HG02840 (cell line): Measurements from ENCODE around the gene PGM2L1.
"Not testable (repeated sequence)": the region's sequence is repeated elsewhere in the genome, so short reads cannot be mapped to it uniquely, and the experiment has no call there.

ENCODE experiments used
- ATAC-seq: cut with Tn5 transposase; IDR thresholded peaks from one replicate; pipeline ENCODE4 v1.9.1; 2021; ENCODE audit warnings: mild to moderate bottlenecking, moderate library complexity, moderate number of reproducible peaks; ENCODE audit not compliant: unreplicated experiment, low FRiP score

Gene PGM2L1

DNA sequence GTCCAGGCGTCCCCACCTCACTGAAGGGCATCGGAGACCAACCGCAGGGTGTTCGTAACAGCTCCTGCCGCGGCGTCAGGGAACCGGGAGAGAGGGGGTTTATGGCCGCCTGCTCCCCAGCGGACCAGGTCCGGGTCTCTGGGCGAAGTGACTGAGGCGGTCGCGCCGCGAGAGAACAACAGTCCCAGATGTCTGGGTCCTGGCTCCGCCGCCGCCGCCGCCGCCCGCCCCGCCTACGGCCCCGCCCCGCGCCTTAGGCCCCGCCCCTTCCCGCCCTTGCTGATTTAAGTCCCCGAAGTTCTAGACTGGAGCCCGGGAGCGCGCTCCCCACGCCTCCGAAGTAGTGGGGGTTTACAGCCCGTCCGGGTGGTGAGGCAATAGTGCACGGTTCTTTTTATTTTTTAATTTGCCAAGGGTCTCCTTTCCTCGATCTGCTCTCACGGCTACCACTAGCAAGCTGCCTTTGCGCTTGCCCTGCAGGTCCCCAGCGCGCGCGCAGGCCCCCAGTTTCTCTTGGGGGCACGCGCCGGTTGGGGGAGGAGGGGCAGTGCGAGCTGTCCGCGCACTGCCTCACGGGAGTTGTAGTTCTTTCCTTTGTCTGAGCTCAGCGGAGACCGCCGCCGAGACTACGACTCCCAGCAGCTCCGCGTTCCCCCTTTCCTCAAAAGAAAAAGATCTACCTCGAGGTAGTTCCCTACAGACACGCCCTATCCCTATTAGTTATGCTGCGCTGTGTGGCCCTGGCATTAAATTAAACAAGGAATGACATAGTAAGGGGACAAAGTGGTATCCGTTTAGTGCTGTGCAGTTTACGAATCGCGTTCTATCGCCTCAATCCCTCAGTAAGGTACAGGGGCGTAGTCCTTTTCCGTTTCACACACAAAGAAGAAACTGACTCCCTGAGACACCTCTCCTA lies at the start of gene PGM2L1:
Gene PGM2L1, minus strand, starts transcription at position 190 of the 916 bp plus-strand sequence. CDS start 272 bp downstream, outside the sequence.
- ATAC-seq = peak; percentile 84

GRCh38 chr11:74447720-74448119 lies 49.5 kb upstream of the PGM2L1 start:
- ATAC-seq = no peak

- ATAC-seq = no peak
Observed at GRCh38 chr11:74446532-74446938, 48.3 kb upstream of the PGM2L1 start.

GRCh38 chr11:74444173-74444826 lies 46.1 kb upstream of the PGM2L1 start:
- ATAC-seq = no peak

DNA sequence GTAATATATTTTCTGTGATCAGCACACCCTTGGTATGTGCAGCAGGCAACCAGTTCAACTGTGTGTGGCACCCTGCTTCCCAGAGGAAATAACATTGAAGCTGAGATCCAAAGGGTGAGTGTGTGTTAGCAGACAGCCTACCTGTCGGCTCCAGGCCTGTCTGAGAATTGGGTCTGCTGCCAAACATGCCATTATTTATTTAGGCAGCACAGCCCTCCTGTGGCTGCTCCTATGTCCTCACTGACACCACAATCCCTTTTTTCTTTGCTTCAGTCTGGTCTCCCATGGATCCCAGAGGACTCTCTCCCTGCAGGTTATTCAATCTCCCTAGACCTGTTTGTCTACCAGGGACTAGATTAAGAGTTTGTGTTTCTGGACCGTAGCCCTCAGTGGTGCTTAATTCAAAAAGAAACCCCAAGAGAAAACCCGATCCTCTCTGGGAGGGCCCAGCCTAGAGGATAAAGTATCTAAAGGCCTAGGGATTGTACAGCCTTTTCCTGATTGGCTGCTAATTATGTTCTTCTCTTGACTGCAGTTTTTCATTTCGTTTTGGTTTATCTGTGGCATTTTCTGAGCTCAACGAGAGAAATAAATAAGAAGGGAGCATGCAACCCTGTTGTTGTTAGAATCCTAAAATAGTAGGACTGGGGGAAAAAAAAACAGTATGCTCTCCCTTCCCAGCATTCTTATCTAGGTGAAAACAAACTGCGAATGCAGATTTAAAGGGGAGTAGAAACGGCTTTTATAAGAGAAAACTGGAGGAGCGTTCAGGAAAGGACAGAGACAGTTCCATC lies 45.0 kb upstream of the PGM2L1 start:
- no peak for ATAC-seq

- no peak for ATAC-seq
Observed at GRCh38 chr11:74442636-74443035, 44.4 kb upstream of the PGM2L1 start.

- no peak for ATAC-seq
Observed at GRCh38 chr11:74438681-74439080, 40.4 kb upstream of the PGM2L1 start.

DNA sequence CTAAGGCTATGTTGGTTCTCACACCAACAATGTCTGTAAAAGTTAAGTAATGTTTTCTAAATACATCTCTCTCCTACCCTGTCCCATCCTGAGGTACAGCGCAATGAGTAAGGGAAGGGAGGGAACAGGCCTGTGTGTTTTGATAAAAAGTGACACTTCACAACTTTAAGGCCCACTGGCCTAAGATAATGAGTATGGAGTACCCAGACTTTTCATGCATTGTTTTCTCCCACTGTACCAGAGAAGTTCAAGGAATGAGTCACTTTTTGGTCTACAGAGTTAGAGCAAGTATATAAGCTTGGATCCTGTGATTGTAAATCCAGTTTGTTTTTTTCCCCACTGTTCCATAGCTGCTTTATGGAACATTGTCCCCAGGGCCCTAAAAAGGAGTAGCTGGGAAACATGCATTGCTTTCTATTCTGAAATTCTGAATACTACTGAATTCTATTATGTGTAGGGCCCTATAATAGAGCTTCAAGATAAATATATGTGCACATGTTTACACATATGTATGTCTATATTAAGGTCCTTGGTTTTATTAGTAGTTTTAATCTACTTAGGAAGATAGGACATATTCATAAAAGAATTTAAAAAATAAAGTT lies 39.3 kb upstream of the PGM2L1 start:
- ATAC-seq = no peak

DNA sequence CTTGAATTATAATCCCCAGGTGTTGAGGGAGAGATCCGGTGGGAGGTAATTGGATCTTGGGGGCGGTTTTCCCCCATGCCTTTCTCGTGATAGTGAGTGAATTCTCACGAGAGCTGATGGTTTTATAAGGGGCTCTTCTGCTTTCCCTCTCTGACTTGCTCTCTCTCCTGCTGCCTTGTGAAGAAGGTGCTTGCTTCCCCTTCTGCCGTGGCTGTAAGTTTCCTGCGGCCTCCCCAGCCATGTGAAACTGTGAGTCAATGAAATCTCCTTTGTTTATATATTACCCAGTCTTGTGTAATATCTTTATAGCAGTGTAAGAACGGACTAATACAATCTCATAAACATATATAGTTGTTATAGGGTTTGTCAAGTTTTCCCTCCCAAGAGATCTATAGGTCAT lies 36.3 kb upstream of the PGM2L1 start:
- ATAC-seq = no peak

GRCh38 chr11:74429205-74429604 lies 31.0 kb upstream of the PGM2L1 start:
- ATAC-seq = no peak

GRCh38 chr11:74427384-74427886 lies 29.2 kb upstream of the PGM2L1 start:
- ATAC-seq = no peak

GRCh38 chr11:74425100-74425499 lies 26.9 kb upstream of the PGM2L1 start:
- no peak for ATAC-seq

GRCh38 chr11:74418509-74418895 lies 20.3 kb upstream of the PGM2L1 start:
- no peak for ATAC-seq

- no peak for ATAC-seq
Observed at GRCh38 chr11:74417860-74418508, 19.8 kb upstream of the PGM2L1 start.

- ATAC-seq = no peak
Observed at GRCh38 chr11:74417379-74417804, 19.2 kb upstream of the PGM2L1 start.

DNA sequence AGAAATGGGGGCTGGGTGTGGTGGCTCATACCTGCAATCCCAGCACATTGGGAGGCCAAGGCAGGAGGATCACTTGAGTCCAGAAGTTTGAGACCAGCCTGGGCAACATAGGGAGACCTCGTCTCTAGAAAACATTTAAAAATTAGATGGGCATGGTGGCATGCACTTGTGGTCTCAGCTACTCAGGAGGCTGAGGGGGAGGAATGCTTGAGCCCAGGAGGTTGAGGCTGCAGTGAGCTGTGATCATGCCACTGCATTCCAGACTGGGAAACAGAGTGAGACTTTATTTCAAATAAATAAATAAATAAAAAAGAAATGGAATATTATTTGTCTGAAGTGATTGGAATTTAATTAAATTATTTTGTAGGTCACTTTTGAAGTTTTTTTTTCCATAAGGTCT lies 18.7 kb upstream of the PGM2L1 start:
- not testable (repeated sequence) for ATAC-seq

DNA sequence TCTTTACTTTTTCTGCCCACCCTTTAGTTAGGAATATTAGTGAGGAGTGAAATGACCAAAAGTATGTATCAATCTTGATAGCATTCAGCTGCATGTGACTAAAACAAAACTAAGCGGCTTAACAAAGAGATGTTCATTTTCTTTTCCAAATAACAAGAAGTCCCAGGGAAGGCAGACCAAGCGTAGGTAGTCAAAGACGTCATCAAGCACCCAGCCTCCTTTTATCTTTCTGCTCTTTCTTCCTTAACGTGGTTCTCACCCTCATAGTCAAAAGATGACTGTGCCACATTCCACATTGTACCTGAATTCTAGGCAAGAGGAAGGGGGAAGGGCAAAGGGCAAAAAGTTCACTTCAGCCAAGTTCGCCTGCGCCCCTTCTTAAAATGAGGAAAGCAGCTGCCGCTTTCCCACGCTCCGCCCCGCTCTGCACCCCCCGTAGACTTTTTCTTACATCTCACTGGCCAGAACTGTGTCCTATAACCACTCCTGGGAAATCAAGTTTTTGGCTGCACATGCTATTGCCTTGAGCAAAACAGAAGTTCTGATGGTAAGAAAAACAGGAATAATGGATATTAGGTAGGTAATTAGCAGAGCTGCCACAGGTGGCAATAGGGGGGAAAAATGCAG lies 14.6 kb upstream of the PGM2L1 start:
- no peak for ATAC-seq

DNA sequence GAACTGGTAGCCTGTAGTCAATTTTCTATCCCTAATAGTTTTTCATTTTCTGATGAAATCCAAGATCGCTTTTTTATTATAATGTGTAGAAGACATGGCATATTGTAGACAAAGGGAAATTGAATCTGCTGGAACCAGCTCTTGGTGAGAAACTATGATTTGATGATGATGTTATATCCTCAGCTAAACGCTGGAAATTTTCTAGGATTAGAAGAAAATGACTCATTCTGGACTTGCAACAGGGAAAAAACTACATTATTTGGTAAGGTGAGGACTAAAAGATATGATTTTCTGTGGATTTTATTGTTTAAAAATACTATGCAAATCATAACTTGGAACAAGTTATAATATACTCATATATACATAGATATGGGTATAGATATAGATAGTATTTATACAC lies 14.1 kb upstream of the PGM2L1 start:
- no peak for ATAC-seq

DNA sequence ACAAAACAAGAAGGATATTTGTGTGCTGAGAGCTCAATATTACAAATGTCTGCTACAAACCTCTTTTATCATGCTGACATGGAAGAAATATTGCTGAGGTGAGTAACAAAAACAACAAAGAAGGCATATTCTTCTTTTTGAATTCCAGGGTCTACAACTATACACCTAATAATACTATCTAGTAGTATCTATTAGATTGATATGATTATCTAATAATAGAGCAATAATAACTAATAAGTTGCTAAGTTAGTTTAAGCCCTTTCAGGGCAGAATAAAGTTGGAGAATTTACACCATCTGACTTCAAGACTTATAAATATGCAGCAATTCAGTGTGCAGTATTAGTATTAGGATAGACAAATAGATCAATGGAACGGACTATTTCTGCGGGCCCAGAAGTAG lies 11.4 kb upstream of the PGM2L1 start:
- ATAC-seq = no peak
